CD14-positive monocyte (primary cell): Measurements from ENCODE around the gene MRPL36. TPM values are rescaled to one million over a fixed set of nuclear protein-coding genes. Genes with fewer than 3 reads are reported as not detected.

Experiments used
- DNase-seq, 3 donors: peaks; one replicate each; pipeline ENCODE4 v3.0.0-alpha.2; 2011 to 2022
- H2AFZ ChIP-seq: 2 replicates; pipeline ENCODE4 v1.6.0; 2012; ENCODE audit warnings: mild to moderate bottlenecking, low read depth, low read length, inconsistent platforms; ENCODE audit not compliant: insufficient read depth, poor library complexity, severe bottlenecking
- H3K27ac ChIP-seq, 2 donors: 1 replicate in 1 of 2; 2 replicates in 1 of 2; pipeline ENCODE4 v1.5.1; 2012 to 2013; ENCODE audit warnings: low read length in 2 of 2, control low read depth in 1 of 2, inconsistent platforms in 1 of 2, low read depth in 1 of 2, mild to moderate bottlenecking in 1 of 2
- H3K27me3 ChIP-seq, 2 donors: one replicate each; pipeline versions ENCODE4 v1.6.0 to v1.6.1; 2011 to 2013; ENCODE audit warnings: low read length in 2 of 2; ENCODE audit not compliant: control insufficient read depth in 2 of 2, insufficient read depth in 2 of 2
- H3K36me3 ChIP-seq, 2 donors: replicated peaks in 1 of 2; 1 replicate in 1 of 2; 2 replicates in 1 of 2; pipeline versions ENCODE4 v1.5.1 to v1.6.1; 2012 to 2013; ENCODE audit warnings: low read length in 2 of 2, control low read depth in 1 of 2, inconsistent platforms in 1 of 2, mild to moderate bottlenecking in 1 of 2; ENCODE audit not compliant: insufficient read depth in 2 of 2, control insufficient read depth in 1 of 2
- H3K4me1 ChIP-seq, 2 donors: 1 replicate in 1 of 2; 2 replicates in 1 of 2; pipeline versions ENCODE4 v1.5.1 to v1.6.1; 2012 to 2013; ENCODE audit warnings: low read length in 2 of 2, control low read depth in 1 of 2, inconsistent platforms in 1 of 2, mild to moderate bottlenecking in 1 of 2, moderate library complexity in 1 of 2; ENCODE audit not compliant: insufficient read depth in 2 of 2, control insufficient read depth in 1 of 2
- H3K4me2 ChIP-seq: replicated peaks from 2 replicates; pipeline ENCODE3; 2012; ENCODE audit warnings: low read length, moderate library complexity, mild to moderate bottlenecking; ENCODE audit not compliant: poor library complexity, severe bottlenecking; ENCODE audit errors: extremely low read depth
- H3K4me3 ChIP-seq, 3 experiments: fragments of 200-600 bp in 1 of 3; sonication (generic) in 1 of 3; replicated peaks in 1 of 3; 1 replicate in 2 of 3; 2 replicates in 1 of 3; pipeline ENCODE4 v1.5.1; 2011 to 2013; ENCODE audit warnings: low read length in 3 of 3, mild to moderate bottlenecking in 3 of 3, control low read depth in 2 of 3, low read depth in 2 of 3, inconsistent platforms in 1 of 3, moderate library complexity in 1 of 3
- H3K79me2 ChIP-seq: 2 replicates; pipeline ENCODE4 v1.6.0; 2012; ENCODE audit warnings: mild to moderate bottlenecking, control low read depth, inconsistent platforms, low read length, moderate library complexity; ENCODE audit not compliant: insufficient read depth
- H3K9ac ChIP-seq: 2 replicates; pipeline ENCODE4 v1.6.0; 2017; ENCODE audit warnings: low read length, mild to moderate bottlenecking; ENCODE audit not compliant: insufficient read depth, poor library complexity, severe bottlenecking
- H3K9me3 ChIP-seq, 2 donors: replicated peaks in 1 of 2; 1 replicate in 1 of 2; 2 replicates in 1 of 2; pipeline versions ENCODE4 v1.5.1 to v1.6.1; 2012 to 2013; ENCODE audit warnings: low read length in 2 of 2, control low read depth in 1 of 2; ENCODE audit not compliant: control insufficient read depth in 1 of 2, insufficient read depth in 1 of 2
- H4K20me1 ChIP-seq: 2 replicates; pipeline ENCODE4 v1.6.0; 2012; ENCODE audit warnings: mild to moderate bottlenecking, low read length, control low read depth, moderate library complexity; ENCODE audit not compliant: insufficient read depth
- H3K27ac Mint-ChIP-seq, 7 donors: one replicate each; pipeline ENCODE4 v1.8.0; 2020; ENCODE audit warnings: mild to moderate bottlenecking in 7 of 7, mixed read lengths in 7 of 7, moderate library complexity in 6 of 7, inconsistent platforms in 2 of 7
- H3K27me3 Mint-ChIP-seq, 3 donors: one replicate each; pipeline ENCODE4 v1.8.0; 2021 to 2022; ENCODE audit warnings: low read depth in 3 of 3, mild to moderate bottlenecking in 3 of 3, mixed read lengths in 3 of 3, moderate library complexity in 3 of 3, inconsistent platforms in 1 of 3
- H3K36me3 Mint-ChIP-seq, 2 donors: one replicate each; pipeline ENCODE4 v1.8.0; 2020; ENCODE audit warnings: mixed read lengths in 2 of 2, inconsistent platforms in 1 of 2, mild to moderate bottlenecking in 1 of 2
- H3K4me1 Mint-ChIP-seq: one replicate; pipeline ENCODE4 v1.8.0; 2020; ENCODE audit warnings: mild to moderate bottlenecking, mixed read lengths
- H3K4me3 Mint-ChIP-seq, 2 donors: one replicate each; pipeline ENCODE4 v1.8.0; 2020; ENCODE audit warnings: mild to moderate bottlenecking in 2 of 2, mixed read lengths in 2 of 2, moderate library complexity in 1 of 2
- H3K9me3 Mint-ChIP-seq, 7 donors: one replicate each; pipeline ENCODE4 v1.8.0; 2020 to 2022; ENCODE audit warnings: mixed read lengths in 7 of 7, mild to moderate bottlenecking in 6 of 7, moderate library complexity in 6 of 7, inconsistent platforms in 2 of 7
- CTCF ChIP-seq: fragments of 200-600 bp; IDR thresholded peaks from one replicate; pipeline ENCODE4 v1.8.0; 2022; ENCODE audit warnings: antibody characterized with exemption, mild to moderate bottlenecking
- WGBS: methylation state at CpG from one replicate; pipeline ENCODE4 v1.1.5; 2013; ENCODE audit warnings: missing lambda C conversion rate; ENCODE audit not compliant: insufficient coverage; 5-methylcytosine and 5-hydroxymethylcytosine counted together
- intact Hi-C, 2 donors: fragments of 100-400 bp; cut with micrococcal nuclease; formaldehyde crosslinking; loops; one replicate each; pipeline versions ENCODE4 v1.15.0 to v1.15.1; 2023
- polyA plus RNA-seq, 3 donors: library from polyadenylated mRNA; depleted of rRNA in 1 of 3; unstranded in 2 of 3; stranded (reverse) in 1 of 3; fragments of 300-500 nt in 2 of 3; fragments of >200 nt in 1 of 3; fragmentation: Illumina TruSeq in 2 of 3; gene quantifications; 1 replicate in 2 of 3; 2 replicates in 1 of 3; pipeline ENCODE4 v1.2.3, GENCODE V29; 2012 to 2021

The MRPL36 gene
- polyA plus RNA-seq, 3 donors: 17.9 to 81.7 (median 65.9) TPM

DNA sequence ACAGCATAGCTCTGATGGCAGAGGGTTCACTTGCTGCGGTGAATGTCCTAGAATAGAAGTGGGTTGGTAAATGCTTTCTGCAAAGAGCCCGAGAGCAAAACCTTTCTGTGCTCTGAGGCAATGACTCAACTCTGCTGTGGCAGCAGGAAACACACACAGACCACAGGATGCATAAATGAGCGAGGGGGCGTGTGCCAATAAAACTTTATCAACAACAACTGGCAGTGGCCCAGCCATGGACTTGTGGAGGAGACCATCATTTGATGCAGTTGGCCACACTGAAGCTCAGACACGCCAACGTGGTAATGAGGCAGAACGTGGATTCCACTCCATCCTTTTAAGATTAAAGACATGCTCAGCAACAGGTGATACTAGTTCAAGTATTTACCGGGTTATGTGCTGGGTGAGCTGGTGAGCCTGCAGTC is 6.8 kb downstream of the MRPL36 start:
- peaks cover 5 to 6% (median 5%) of the 10 kb centered on the region in 3 donors for H3K27me3 Mint-ChIP-seq
- intact Hi-C loops: loop anchor here (10.0 kb wide), 3 partner anchors 438 to 1178 kb away; partner anchors contain the start of genes CEP72 (in 1 of the 2) and CLPTM1L (in 1 of the 2)
- Histone ChIP-seq H3K79me2 (peaks cover 1% of the 10 kb centered on the region), H3K4me1 (peaks cover 0 to 5% of the 10 kb centered on the region in 2 donors), H3K27me3 (no peaks in the 10 kb centered on the region), H3K4me2 (no peak overlapping the region), H3K9ac (no peak overlapping the region), H4K20me1 (no peaks in the 10 kb centered on the region), H3K9me3 (no peaks in the 10 kb centered on the region), H3K4me3 (no peak overlapping the region), H3K27ac (no peak overlapping the region), H2AFZ (no peak overlapping the region), H3K36me3 (peaks cover 10 to 19% of the 10 kb centered on the region in 2 donors)
- H3K27ac Mint-ChIP-seq: peak overlapping the region in 1 of 7 donors; percentile 37
- peaks cover 15% of the 10 kb centered on the region for H3K4me1 Mint-ChIP-seq
- no peak overlapping the region for H3K4me3 Mint-ChIP-seq
- peaks cover 0 to 2% (median 0%) of the 10 kb centered on the region in 7 donors for H3K9me3 Mint-ChIP-seq
- no peak for TF ChIP-seq CTCF
- peaks cover 15 to 16% of the 10 kb centered on the region in 2 donors for H3K36me3 Mint-ChIP-seq
- DNase-seq: no peak
- WGBS: 33% methylated on average over 3 of the region's 8 CpGs

DNA sequence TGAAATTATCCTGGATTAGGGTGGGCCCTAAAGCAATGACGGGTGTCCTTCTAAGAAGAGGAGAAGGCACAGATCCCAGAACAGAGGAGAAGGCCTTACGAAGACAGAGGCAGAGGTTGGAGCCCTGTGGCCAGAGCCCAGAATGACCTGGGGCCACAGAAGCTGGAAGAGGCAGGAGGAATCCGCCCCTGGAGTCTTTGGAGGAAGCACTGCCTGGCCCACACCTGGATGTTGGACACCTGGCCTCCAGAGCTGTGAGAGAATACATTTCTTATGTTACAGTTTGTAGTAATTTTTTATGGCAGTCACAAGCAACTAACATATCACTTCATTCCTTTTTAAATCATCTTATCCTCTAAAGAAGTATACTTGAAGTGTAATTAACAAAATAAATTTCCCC is 8.5 kb downstream of the MRPL36 start:
- peaks cover 0 to 2% (median 0%) of the 10 kb centered on the region in 7 donors for H3K9me3 Mint-ChIP-seq
- H3K4me2 ChIP-seq: no peak overlapping the region
- WGBS: 81% methylated on average over 3 of the region's 3 CpGs
- H3K4me1 Mint-ChIP-seq: peaks cover 6% of the 10 kb centered on the region
- H3K27me3 ChIP-seq: no peaks in the 10 kb centered on the region
- no peaks in the 10 kb centered on the region for H3K9me3 ChIP-seq
- no peak overlapping the region for H3K4me3 ChIP-seq
- peaks cover 0 to 2% of the 10 kb centered on the region in 2 donors for H3K36me3 ChIP-seq
- H3K36me3 Mint-ChIP-seq: peaks cover under 1 to 2% of the 10 kb centered on the region in 2 donors
- TF ChIP-seq CTCF: no peak
- no peak for DNase-seq
- no peaks in the 10 kb centered on the region for H3K79me2 ChIP-seq
- H3K27ac Mint-ChIP-seq: no peak overlapping the region
- peaks cover 3 to 10% (median 5%) of the 10 kb centered on the region in 3 donors for H3K27me3 Mint-ChIP-seq
- no peaks in the 10 kb centered on the region for H3K4me1 ChIP-seq
- intact Hi-C loops: loop anchor here (10.0 kb wide), 3 partner anchors 436 to 1176 kb away; partner anchors contain the start of genes CEP72 (in 1 of the 2) and CLPTM1L (in 1 of the 2)
- no peak overlapping the region for H2AFZ ChIP-seq
- no peak overlapping the region for H3K9ac ChIP-seq
- H3K4me3 Mint-ChIP-seq: no peak overlapping the region
- no peak overlapping the region for H3K27ac ChIP-seq
- no peaks in the 10 kb centered on the region for H4K20me1 ChIP-seq
